Raji (cell line): ENCODE measurements around the gene SMIM21.

Experiments
- POLR2A ChIP-seq: IDR thresholded peaks from 2 replicates; pipeline ENCODE4 v1.6.1; 2011; ENCODE audit warnings: low read depth, low read length, control low read depth; ENCODE audit not compliant: insufficient read depth

Gene SMIM21

DNA sequence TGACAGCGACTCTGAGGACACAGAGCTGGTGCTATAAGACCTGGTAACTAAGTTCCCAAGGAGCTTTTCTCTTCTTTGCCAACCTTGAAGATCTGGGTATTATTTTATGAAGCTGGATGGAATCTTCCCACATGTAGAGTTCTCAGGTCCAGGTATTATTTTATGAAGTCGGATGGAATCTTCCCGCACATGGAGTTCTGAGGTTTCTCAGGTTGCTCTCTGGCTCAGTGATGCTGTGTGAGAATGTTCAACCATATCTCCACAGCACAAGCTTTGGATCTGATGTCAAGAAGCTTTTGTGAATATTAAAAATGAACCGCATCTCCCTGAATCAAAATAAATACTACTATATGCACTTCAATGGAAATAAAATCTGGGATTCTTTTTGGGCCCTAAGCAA lies at the start of gene SMIM21:
SMIM21 (minus strand) TSS at position 101 of the 400 bp plus-strand sequence. CDS start 140 bp downstream, outside the sequence.
- TF ChIP-seq POLR2A = no peak

DNA sequence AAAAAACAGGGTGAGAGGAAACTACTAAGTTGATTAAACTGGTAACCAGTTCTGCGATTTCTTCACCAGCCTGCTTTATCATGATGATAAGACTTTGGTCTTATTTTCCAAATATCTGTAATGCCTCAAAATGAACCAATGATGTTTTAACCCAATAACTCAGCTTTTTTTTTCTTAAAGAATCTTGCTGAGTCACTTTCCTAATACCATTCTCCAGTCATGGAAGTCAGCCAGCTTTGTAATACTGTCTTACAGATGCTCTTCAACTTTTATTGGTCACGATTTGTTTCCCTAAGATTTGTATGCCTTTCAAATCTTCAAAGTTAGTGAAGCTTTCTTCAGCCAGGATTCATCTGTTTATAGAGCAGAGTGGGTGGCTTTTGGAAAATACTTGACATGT lies 47.7 kb upstream of the SMIM21 start:
- no peak for TF ChIP-seq POLR2A

DNA sequence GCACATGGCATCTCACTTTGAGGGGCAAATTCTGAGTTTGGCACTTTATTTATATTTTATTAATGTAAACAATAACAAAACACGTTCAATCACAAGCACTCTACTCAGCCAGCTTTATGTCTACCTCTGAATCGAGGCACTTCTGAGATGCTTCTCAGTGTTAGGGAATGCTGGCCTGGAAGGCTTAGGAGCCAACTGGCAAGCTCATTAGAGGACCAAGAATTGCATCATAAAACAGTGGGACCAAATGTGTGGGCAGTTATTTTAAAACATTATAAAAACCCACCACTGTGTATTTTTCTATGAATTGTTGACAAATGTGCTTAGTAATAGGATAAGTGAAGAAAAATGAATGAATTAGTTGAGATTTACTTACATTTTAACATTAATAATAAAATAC lies 46.8 kb upstream of the SMIM21 start:
- TF ChIP-seq POLR2A = no peak

DNA sequence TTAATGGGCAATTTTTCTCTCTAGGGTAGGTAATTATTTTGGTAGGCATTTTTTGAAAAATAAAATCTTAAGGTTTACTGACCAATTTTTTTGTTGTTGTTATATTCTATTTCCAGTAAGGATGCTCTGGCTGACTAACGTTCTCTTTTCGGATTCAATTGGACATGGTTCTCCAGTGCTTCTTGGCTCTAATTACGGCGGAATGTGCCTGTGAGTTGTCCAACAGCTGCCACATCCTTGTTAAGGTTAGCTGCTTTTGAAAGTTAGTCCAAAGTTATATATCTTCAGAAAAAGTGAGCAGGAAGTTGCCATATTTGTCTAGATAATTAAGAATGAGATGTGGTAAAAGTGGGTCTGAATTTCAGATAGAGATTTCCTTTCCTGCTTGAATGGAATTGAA lies 45.8 kb upstream of the SMIM21 start:
- TF ChIP-seq POLR2A = no peak

DNA sequence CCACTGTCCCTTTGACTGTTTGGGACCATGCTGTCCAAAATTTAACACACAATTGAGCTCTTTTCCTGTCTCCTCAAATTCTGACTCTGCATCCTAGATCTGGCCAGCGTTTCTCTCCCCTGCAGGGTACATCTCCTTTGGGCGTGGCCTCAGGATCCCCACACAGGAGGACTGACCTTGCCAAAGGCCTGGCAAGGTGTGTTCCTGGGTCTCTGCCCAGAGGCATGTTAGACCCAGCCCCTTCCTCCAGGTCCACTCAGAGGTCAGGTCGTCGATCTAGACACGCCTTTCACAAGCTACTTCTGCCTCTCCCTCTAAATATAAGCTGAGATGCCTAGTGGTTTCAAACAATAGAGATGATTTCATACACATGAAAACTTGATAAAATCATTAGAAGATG lies 45.4 kb upstream of the SMIM21 start:
- no peak for TF ChIP-seq POLR2A

DNA sequence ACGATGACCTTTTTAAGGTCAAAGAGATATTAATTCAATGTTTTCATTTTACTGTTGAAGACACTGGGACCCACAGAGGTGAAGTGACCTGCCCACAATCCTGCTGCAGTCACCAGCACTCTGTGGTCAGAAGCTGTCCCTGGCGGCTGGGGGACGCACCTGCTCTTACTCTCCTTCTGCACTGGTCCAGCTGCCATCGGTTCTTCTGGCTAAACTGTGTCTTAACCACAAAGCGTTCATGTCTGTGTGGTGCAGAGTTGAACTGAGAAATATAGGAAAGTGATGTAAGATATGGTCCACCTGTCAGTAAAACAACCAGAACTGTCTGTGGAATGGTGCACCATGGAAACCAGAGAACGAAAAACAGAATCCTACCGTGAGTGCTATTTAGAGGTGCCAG lies 44.9 kb upstream of the SMIM21 start:
- TF ChIP-seq POLR2A = no peak

DNA sequence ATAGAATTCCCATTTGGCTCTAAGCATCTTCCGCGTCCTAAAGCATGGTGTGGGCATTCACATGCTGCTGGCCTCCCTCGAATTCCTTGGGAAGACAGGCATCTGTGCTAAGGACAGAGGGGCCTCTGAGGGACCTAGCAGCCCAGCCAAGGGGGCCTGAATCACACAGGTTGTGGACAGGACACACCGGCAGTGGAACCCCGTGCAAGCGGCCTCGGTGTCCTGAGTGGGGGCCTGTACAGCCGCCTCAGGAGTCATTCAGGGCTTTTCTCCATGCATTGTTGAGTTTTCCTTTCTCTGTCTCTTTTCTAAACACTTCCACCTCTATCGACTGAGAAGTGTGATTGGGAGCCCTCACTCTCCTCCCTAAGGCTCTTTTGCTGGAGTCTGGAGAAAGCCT lies 44.3 kb upstream of the SMIM21 start:
- TF ChIP-seq POLR2A = no peak

DNA sequence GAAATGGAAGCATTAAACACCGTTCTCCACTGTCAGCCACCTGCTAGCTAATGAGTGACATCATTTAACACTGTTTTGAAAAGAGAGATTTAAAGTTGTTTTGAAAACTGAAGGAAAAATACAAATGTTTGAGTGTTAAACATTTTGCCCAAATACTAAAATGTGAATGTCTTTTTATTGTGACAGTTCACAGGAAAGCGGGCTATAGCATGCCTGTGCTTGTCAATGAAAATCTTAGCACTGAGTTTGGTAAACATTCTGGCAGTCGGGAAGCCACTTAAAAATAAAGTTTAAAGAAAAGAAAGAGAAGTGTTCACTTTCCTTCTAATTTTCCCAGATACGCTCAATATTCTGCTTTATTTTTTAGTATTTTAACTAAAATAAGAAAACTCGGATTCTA lies 40.3 kb upstream of the SMIM21 start:
- TF ChIP-seq POLR2A = no peak

DNA sequence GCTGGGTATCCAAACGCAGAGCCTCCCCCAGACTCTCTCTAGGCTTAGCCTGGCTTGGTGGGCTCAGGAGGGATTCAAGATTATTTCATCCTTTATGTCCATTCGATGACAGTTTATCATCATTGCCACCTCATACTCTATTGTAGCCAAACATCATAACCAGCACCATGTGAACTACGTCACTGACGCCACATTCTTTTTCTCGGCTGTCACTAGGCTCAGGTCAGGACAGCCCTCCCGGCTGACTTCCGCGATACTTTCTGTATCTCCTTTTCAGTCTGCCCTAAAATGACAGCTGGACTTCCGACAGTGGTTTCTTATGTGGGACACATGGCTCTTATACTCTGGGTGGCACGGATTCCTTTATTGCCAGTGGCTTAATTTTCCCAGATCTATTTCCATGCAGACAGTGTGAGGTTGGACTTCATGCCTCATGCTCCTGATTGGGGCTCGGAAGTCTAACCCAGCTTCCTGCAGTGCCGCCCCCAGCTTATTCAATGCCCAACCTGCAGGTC lies 39.8 kb upstream of the SMIM21 start:
- no peak for TF ChIP-seq POLR2A

DNA sequence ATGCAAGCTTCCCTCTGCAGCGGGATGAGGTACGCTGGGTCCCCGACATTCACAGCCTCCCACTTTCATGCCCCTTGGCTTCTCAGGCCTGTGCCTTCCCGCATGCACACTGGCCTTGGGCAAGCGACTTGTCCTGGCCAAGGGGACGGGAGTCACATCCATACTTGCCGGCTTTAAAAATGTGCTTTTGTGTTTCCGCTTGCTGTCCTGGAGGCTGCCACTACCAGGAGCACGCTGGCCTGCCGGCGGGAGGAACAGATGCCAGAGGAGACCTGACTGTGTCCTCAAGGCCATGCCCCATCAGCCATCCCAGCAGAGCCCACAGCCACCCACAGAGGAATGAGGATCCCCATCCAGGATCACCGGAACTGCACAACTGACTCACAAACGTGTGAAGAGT lies 36.9 kb upstream of the SMIM21 start:
- no peak for TF ChIP-seq POLR2A

DNA sequence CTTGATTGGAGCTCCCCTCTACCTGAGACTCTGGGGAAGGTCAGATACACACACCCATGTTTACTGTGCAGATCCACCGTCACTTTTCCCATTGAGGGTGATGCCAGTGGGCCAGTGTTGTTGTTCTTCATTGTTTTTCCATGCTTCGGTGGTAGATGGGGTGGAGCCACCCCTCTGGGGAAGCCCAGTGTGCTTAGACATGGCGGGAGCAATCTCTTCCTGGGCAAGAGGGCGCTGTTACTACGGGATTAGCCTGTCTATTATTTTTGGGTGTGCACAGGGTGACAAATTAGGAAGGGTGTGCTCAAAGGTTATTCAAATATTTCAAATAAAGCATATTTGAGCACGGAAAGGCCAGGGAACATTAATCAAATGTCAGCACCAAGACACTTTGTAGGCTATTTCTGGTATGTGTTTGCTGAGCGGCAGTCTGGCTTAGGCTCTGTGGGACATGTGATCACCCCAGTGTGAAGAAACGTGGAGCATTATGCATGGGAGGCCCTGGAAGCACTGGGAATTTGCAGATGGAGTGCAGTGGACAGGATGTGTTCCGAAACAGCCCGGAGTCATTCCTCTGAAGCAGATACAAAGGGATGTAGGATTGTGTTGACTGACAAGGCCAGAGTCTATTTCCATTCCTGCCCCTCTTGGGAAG lies 34.8 kb upstream of the SMIM21 start:
- TF ChIP-seq POLR2A = no peak

DNA sequence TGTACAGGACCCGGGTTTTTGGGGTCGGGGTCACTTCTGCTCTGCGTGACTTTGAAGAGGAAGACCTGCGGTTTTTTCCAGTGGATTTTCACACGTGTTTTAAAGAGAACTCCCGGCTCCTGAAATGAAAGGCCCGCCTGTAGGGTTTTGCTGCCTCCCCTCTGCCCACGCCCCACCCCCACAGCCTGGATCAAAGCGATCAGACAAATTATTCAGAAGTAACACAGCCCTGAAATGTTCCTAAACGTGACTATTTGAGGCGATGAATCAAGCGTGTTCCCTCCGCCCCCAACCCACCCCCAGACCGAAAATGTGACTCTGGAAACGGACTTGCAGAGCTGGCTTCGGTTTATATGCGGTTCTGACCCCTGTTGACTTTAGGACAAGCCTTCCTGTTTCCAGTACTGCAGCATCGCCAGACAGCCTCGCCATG lies 28.7 kb upstream of the SMIM21 start:
- no peak for TF ChIP-seq POLR2A

DNA sequence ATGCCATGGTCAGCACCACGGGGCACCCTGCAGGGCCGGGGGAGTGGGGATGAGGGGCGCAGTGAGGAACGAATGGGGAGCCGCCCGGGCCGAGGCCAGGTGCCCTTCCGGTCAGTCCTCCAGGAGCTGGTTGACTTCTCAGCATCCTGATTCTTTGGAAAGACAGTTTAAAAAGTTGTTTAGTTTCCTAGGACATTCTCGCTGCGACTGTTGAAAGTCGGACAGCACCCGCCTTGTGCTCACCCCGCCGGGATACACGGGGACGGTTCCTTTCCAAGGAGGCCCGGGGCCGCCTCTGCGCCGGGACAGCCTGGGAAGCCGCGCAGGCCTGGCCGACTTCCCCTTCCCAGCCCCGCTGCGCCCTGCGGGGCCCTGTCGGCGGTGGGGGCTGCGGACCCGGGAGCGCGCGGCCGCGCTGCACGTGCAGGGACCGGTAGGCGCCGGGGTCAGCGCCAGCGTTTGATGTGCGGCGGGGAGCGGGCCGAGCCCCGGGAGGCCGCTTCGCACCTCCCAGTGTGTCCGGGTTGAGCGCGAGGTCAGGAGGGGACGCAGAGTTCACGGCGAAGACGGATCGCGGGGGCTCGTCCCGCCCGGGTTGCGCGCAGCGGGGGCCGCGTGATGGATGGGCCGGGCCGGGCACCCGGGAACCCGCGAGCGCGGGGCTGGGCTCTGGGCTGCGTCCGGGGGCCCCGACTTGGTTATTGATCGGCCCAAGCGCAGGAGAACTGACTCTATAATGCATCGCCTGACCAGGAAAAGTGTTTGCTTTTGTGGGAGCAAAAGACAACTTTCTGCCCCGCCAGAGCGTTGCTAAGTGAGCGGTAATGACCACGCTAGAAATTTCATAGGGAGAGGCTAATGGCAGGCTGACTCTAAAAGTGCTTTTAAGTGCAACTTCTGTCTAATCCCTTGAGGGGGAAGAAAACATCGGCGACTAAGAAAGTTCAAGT lies 28.0 kb upstream of the SMIM21 start:
- TF ChIP-seq POLR2A = no peak

DNA sequence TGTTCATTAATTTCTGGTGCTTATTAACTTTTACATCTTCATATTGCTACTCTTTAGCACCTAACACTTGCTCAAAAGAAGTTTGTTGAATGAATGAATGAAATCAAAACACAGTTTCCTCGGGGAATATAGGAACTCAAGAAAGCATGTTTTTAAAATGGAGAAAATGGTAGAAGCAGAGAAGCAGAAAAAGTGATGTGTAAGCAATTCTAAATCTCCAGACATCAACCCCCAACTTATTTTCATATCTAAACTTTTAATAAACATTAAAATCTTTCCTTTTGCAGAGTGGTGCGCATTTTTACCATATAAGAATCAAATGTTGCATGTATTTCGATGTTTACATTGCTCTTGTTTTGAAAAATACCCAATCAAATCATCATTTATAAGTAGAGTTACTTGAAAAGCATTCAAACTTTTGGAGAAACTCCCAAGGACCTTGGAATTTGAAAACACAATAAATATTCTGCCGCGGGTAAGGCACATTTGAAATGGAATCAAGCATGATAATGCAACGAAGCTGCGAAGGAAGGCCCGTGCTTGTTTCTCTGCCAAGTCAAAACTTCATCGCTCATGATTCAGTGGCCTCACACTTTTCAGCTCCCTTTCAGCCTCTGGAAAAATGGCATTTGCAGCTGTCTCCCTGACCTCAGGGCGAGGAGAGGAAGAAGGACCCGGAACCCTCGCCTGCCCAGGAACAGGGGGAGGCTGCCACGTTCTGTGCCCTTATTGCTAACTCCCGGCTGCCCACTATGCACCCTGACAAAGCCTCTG lies 26.7 kb upstream of the SMIM21 start:
- TF ChIP-seq POLR2A = no peak

DNA sequence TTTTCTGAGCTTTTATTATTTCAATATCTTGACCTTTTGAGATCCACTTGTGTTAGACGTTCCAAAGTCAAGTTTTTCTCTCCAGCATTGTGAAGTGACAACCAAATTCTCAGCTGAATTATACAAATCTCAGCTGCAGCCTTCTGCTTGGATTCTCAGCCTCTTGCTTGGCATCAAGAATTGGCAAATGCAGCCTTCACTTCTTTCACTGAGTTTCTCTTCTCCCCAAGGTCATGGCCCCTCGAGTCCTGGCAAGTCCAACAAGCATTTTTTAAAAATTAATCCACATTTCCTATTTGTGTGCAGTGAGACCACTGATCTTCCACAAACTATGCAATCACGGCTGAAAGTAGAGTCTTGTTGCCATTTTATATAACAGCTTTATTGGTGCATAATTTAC lies 23.4 kb upstream of the SMIM21 start:
- no peak for TF ChIP-seq POLR2A
